Middle frontal gyrus (tissue), 1 donor: ENCODE data around the gene CYP4F22.

ENCODE experiments used
- DNase-seq: peaks from one replicate; pipeline ENCODE4 v3.0.0-alpha.2; 2015; ENCODE audit warnings: low spot score; ENCODE audit errors: extremely low spot score

The CYP4F22 gene

DNA sequence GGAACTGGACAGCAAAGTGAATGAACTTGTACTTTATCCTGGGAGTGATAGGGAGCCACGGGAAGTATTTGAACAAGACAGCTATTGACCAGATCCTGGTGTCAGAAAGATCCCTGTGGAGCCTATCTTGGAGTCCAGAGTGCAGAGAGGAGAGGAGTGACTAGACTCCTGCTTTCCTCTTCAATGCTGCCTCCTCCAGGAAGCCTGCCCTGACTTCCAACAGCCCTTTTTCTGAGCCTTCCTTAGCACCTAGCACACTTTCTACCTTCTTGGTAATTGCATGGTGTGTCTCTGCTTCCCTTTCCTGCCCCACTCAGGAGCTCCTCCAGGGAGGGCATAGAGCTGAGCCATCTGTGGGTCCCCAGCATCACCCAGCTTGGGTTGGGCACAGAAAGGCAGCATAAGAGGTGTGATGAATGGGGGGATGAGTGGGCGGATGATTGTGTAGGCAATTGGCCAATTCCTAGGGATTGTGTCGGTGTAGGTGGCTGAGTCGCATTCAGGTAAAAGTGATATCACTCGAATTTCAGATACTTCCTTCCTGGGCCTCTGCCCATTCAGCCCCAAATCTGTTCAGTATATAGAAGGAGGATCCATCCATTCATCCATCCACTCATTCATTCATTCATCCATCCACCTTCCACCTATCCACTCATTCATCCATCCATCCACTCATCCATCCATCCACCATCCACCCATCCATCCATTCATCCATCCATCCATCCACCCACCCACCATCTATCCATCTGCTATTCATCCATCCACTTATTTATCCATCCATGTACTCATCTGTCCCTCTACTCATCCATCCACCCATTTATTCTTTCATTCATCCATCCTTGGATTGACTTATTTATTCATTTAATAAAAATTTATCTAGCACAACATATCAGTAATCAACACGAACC is 26.9 kb downstream of the CYP4F22 start:
- no peak for DNase-seq

- no peak for DNase-seq
These were observed 28.0 kb downstream of the CYP4F22 start for GRCh38 chr19:15536350-15536749.

GRCh38 chr19:15538774-15539173 is 30.4 kb downstream of the CYP4F22 start:
- no peak for DNase-seq

DNA sequence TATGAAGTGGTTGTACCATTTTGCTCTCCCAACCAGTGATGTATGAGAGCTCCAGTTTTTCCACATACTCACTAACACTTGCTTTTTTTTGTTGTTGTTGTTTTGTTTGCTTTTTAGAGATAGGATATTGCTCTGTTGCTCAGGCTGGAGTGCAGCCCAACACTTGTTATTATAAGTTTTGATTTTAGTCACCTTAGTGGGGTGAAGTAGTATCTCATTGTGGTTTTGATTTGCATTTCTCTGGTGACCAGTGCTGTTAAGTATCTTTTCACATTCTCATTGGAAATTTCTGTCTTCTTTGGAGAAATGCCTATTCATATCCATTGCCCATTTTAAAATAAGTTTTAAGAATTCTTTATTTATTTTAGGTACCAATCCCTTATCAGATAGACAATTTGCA is 31.3 kb downstream of the CYP4F22 start:
- no peak for DNase-seq

GRCh38 chr19:15540435-15540834 is 32.1 kb downstream of the CYP4F22 start:
- no peak for DNase-seq

- DNase-seq, result no peak
These were observed 36.0 kb downstream of the CYP4F22 start for GRCh38 chr19:15544283-15544682.

- DNase-seq, result no peak
These were observed 36.6 kb downstream of the CYP4F22 start for GRCh38 chr19:15544970-15545369.

DNA sequence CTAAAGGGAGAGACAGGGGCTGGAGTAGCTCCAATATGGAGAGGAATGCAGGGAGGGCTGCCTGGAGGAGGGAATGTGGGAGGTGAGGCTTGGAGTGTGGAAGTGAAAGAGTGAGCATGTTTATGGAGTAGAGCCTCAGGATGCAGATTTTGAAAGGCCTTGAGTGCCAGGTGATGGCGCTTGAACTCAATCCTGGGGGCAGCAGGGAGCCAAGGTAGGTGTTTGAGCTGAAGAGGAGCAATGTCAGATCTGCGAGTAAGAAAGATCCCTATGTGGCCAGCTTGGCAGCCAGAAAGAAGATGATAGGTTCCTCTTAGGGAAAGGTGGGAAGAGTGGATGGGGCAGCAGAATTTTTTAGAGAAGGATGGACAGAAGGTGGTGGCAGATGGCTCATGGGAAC is 40.3 kb downstream of the CYP4F22 start:
- DNase-seq, result no peak

GRCh38 chr19:15549581-15549980 is 41.3 kb downstream of the CYP4F22 start:
- DNase-seq, result no peak

DNA sequence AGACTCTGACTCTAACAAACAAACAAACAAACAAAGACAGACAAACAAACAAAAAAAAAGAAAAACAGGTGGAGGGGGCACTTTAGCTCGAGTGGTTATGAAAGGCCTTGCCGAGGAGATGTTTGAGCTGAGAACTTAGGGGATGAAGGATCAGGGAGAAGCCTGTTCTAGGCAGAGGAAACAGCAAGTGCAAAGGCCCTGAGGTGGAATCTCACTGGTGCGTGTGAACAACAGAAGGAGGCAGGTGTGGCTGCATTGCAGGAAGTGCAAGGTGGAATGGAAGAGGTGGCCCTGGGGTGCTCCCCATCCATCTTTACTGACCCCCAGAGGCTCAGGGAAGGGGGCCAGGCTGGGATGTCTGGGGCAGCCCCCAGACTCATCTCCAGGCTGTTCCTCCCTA is 41.9 kb downstream of the CYP4F22 start:
- DNase-seq, result no peak

DNA sequence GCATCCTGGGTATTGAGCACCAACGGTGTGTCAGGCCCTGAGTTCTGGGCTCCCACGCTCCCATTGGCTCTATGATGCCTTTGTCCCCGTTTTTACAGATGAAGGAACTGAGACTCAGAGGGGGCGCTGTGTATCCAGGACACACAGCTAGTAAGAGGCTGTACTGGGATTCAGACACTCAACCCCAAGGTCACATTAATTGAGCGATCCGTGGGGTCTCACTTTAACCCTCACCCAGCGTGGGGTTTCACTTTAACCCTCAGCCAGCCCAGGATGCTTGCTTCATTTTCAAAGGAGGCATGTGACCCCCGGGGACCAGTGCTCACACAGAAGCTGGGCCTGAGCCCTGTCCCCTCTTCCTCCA is 42.6 kb downstream of the CYP4F22 start:
- DNase-seq, result no peak

DNA sequence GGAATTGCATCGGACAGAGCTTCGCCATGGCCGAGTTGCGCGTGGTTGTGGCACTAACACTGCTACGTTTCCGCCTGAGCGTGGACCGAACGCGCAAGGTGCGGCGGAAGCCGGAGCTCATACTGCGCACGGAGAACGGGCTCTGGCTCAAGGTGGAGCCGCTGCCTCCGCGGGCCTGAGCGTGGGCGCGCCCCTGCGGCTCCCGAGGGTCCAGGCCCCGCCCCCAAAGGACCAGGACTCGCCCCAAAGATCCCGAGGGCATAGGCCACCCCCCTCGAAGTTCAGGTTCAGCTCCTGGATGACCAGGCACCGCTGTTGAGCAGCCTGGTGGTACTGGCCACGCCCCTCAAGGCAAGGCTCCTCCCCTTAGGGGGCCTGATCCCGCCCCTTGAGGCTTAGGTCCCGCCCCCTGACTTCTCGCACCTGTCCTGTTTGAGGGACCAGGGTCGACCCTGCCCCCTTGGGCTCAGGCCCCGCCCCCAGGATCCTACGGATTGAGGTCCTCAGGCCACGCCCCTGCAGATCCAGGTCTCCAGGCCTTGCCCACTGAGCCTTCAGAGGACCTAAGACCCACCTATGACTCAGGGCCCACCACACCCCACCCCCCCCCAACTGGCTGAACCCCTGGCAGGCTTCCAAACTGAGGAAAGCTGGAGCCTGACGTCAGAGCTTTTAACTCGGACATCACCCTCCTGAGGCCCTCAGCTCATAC is 43.1 kb downstream of the CYP4F22 start:
- no peak for DNase-seq

GRCh38 chr19:15555021-15555420 is 46.7 kb downstream of the CYP4F22 start:
- DNase-seq, result no peak

GRCh38 chr19:15555759-15556633 is 47.7 kb downstream of the CYP4F22 start:
- DNase-seq, result peak; percentile 60

- no peak for DNase-seq
These were observed 48.4 kb downstream of the CYP4F22 start for GRCh38 chr19:15556634-15557181.

GRCh38 chr19:15557223-15557622 is 48.9 kb downstream of the CYP4F22 start:
- DNase-seq, result no peak

- no peak for DNase-seq
These were observed 53.8 kb downstream of the CYP4F22 start for GRCh38 chr19:15562145-15562544.

- no peak for DNase-seq
These were observed 54.5 kb downstream of the CYP4F22 start for GRCh38 chr19:15562861-15563260.

- no peak for DNase-seq
These were observed 55.0 kb downstream of the CYP4F22 start for GRCh38 chr19:15563325-15563794.

- no peak for DNase-seq
These were observed 55.6 kb downstream of the CYP4F22 start for GRCh38 chr19:15563931-15564330.

- DNase-seq, result no peak
These were observed 56.3 kb downstream of the CYP4F22 start for GRCh38 chr19:15564534-15565168.
